ENCODE data around the gene PTPRM.

The PTPRM gene

DNA sequence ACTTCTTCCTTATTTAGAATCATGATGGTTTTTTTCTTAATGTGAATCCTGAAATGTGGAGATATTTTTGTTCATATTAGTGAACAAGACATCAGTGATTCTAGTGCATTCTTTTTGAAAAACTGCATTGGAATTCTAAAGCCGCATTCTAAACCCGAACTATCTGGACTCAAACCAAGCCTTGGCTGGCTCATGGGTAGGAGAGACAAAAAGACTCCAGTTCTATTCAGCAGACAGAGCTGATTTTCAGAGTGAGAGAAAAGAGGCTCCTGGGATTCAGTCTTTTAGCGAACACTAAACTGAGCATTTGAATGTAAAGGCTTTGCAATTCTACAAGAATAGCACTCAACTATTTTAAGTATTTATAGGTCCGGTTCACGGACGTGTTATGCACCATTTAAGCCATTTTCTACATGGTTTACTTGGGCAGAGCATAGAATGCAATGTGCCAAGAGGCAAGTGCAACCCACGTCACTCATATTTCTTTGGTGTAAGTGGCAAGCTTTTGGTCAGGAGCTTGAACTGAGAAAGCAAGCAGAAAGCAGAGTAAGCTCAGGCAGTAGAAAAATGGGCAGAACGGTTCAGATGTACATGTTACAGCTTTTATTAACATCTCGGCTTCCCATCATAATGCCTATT is 814.8 kb downstream of the PTPRM start:
- no peak overlapping the region for H3K4me3 Mint-ChIP-seq
- H3K36me3 Mint-ChIP-seq (ENCODE audit: low read depth) = no peaks in the 10 kb centered on the region
- H3K27ac Mint-ChIP-seq = no peak overlapping the region
- intact Hi-C loops (cut with micrococcal nuclease) = no loop called here
- no peaks in the 10 kb centered on the region for H3K27me3 Mint-ChIP-seq
- H3K4me1 Mint-ChIP-seq (ENCODE audit: low read depth) = no peaks in the 10 kb centered on the region
- H3K9me3 Mint-ChIP-seq = no peaks in the 10 kb centered on the region

DNA sequence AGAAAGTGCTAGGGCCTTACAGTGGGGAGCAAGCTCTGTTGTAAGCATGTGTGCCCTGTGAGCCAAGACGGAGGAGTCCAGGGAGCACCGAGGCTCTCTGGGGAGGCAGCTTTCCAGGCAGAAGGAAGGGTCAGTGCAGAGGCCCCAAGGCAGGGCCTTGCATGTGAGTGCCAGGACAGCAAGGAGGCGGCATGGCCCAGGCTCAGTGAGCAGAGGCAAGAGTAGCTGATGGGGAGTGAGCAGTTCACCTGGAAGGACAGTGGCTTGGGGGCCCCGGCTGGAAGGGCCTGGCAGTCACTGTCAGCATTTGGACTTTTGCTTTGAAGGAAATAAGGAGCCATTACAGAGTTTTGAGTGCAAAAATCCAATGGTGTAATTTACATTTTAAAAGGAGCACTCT is 818.3 kb downstream of the PTPRM start:
- no peak overlapping the region for H3K4me3 Mint-ChIP-seq
- H3K36me3 Mint-ChIP-seq (ENCODE audit: low read depth) = no peaks in the 10 kb centered on the region
- no peaks in the 10 kb centered on the region for H3K27me3 Mint-ChIP-seq
- intact Hi-C loops (cut with micrococcal nuclease) = no loop called here
- H3K9me3 Mint-ChIP-seq = no peaks in the 10 kb centered on the region
- no peak overlapping the region for H3K27ac Mint-ChIP-seq
- H3K4me1 Mint-ChIP-seq (ENCODE audit: low read depth) = no peaks in the 10 kb centered on the region

DNA sequence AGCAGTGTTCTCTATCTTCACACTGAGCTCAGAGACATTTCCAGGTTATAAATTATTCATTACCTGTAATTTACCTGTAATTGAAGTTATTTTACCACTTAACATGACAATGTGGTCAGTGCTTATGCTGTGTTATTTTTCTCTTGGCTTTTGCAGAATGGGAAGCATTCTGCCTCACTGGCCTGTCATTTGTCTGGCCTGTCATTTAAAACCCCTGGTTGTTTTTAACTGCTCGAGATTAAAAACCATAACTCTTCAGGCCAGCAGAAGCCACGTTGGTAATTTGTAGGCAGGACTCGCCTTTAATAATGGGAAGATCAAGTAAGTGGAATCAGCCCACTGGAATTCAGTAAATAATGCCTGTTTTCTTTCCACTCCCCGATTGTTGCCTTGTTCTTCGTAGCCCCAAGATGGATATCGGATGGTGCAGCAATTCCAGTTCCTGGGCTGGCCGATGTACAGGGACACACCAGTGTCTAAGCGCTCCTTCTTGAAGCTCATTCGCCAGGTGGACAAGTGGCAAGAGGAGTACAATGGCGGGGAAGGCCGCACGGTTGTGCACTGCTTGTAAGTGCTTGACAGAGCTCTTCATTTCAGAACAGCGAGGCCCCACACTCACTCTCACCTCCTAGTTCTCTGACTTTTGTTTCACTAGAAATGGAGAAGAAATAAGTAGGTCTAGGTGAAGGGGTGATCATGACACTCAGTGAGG is 819.7 kb downstream of the PTPRM start:
- H3K9me3 Mint-ChIP-seq = no peaks in the 10 kb centered on the region
- no peak overlapping the region for H3K4me3 Mint-ChIP-seq
- no peaks in the 10 kb centered on the region for H3K36me3 Mint-ChIP-seq (ENCODE audit: low read depth)
- no peak overlapping the region for H3K27ac Mint-ChIP-seq
- H3K27me3 Mint-ChIP-seq = no peaks in the 10 kb centered on the region
- intact Hi-C loops (cut with micrococcal nuclease) = no loop called here
- H3K4me1 Mint-ChIP-seq (ENCODE audit: low read depth) = no peaks in the 10 kb centered on the region

DNA sequence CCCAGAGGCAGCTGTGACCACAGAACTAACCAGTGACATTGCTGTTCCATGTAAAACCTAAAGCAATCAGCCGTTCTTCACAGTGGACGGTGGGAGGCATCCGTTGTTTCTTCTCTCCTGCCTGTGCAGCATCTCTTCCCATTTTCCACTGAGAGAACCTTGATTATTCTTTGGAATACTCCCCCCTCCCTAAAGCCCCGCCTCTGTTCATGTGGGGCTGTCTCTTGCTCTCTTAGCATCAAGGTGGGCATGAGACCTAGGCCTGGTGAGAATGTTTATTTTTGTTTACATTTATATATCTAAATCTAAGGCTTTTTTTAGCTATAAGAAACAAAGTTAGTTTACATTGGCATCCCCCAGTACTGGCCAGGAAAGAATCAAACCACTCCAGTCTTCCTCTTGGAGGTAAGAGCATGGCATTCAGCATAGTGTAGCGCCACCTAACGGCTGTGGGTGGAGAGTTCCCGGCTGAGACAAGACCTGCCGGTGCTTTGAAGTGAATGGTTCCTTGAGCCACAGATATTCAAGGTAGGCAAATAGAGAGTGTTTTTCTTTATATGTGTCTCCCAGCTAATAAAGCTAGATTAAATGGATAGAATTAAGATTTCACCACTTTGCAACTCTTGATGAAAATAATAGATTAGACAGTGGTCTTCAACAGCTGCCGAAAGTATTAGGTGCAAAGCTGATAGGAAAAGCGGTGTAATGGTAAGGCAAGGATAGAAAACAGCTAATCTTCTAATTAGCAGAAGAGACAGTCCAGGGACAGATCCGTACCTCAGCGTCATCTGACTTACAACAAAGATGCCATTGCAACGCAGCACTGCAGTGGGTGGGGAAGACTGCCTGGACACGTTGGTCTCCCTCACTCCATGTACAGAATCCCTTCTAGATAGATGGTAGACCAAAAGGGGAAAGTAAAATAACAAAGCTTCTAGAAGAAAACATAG is 822.5 kb downstream of the PTPRM start:
- Mint-ChIP-seq H3K36me3 (ENCODE audit: low read depth) (no peaks in the 10 kb centered on the region), H3K9me3 (no peaks in the 10 kb centered on the region), H3K27ac (no peak overlapping the region), H3K4me3 (no peak overlapping the region), H3K4me1 (ENCODE audit: low read depth) (no peaks in the 10 kb centered on the region), H3K27me3 (no peaks in the 10 kb centered on the region)
- intact Hi-C loops (cut with micrococcal nuclease) = no loop called here

DNA sequence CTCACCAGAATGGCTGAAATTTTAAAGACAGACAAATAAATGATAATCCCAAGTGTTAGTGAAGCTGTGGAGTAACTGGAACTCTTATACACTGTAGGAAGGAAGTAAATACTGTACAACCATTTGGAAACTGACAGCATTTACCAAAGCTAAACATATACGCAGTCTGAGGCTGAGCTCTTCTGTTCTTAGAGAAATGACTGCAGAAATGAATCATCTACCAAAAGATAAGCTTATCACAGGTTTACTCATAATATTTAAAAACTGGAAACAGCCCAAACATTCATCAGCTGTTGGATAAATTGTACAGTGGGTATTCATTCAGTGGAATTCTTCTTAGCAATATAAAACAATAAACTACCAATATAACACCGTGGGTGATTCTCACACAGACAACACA is 824.0 kb downstream of the PTPRM start:
- H3K9me3 Mint-ChIP-seq = no peaks in the 10 kb centered on the region
- H3K36me3 Mint-ChIP-seq (ENCODE audit: low read depth) = no peaks in the 10 kb centered on the region
- H3K4me1 Mint-ChIP-seq (ENCODE audit: low read depth) = no peaks in the 10 kb centered on the region
- intact Hi-C loops (cut with micrococcal nuclease) = no loop called here
- no peak overlapping the region for H3K27ac Mint-ChIP-seq
- no peaks in the 10 kb centered on the region for H3K27me3 Mint-ChIP-seq
- H3K4me3 Mint-ChIP-seq = no peak overlapping the region

DNA sequence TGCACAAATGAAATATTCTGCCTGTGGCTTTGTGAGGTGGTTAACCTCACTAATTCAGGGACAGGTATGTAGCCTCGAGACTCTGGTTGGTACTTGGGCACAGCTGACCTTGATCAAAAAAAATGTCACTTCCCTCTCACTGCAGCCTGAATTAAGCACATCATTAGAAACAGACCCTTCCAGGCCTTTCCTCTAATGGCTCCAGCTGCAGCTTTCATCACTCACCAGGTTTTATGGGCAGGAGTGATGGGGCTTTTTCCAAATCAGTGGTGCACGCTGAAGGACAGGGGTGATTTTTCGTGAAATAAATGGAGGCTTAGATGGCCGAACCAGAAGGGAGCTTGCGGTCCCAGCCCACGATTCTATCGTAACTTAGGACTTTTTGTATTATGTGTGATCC is 829.1 kb downstream of the PTPRM start:
- H3K27me3 Mint-ChIP-seq = no peaks in the 10 kb centered on the region
- H3K27ac Mint-ChIP-seq = no peak overlapping the region
- H3K9me3 Mint-ChIP-seq = no peaks in the 10 kb centered on the region
- no peak overlapping the region for H3K4me3 Mint-ChIP-seq
- intact Hi-C loops (cut with micrococcal nuclease) = no loop called here
- H3K4me1 Mint-ChIP-seq (ENCODE audit: low read depth) = no peaks in the 10 kb centered on the region
- no peaks in the 10 kb centered on the region for H3K36me3 Mint-ChIP-seq (ENCODE audit: low read depth)

DNA sequence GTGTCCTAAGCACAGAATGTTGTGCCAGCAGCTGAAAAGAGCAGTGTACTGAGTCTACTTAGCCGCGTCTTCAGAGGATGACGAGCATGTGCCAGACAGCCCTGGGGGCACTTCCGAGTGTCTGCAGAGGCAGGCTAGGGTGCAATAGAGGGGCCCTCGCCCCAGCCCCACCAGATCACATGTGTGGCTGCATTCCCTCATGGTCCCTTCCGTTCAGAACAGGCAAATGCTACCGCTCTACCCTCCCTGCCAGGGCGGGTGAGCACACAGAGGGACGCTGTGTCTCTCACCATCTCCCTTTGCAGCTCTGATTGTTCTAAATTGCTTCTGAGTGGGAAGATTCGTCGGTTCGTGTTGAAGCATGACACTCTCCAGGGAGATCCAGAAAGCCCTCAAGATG is 829.9 kb downstream of the PTPRM start:
- H3K4me1 Mint-ChIP-seq (ENCODE audit: low read depth) = no peaks in the 10 kb centered on the region
- intact Hi-C loops (cut with micrococcal nuclease) = no loop called here
- H3K9me3 Mint-ChIP-seq = no peaks in the 10 kb centered on the region
- no peaks in the 10 kb centered on the region for H3K36me3 Mint-ChIP-seq (ENCODE audit: low read depth)
- H3K27ac Mint-ChIP-seq = no peak overlapping the region
- no peaks in the 10 kb centered on the region for H3K27me3 Mint-ChIP-seq
- no peak overlapping the region for H3K4me3 Mint-ChIP-seq

DNA sequence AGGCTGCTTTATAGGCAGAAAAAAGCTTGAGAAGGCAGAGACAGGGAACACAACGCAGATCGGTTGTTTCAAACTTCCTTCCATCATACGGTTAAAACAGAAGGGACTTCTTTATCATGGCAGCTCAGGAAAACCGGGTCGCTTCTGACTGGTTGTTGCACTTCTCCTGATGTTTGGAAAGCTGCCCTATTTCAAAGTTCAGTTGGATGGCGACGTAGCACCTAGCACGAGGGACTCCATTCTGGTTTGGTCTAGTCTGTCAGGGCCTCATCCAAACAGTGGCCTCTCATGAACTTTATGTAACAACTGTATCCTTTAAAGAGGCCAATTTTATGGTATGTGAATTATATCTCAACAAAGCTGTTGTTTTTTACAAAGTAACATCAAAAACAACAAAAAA is 832.0 kb downstream of the PTPRM start:
- Mint-ChIP-seq H3K27me3 (no peaks in the 10 kb centered on the region), H3K4me1 (ENCODE audit: low read depth) (no peaks in the 10 kb centered on the region), H3K9me3 (no peaks in the 10 kb centered on the region), H3K4me3 (no peak overlapping the region), H3K27ac (no peak overlapping the region), H3K36me3 (ENCODE audit: low read depth) (no peaks in the 10 kb centered on the region)
- intact Hi-C loops (cut with micrococcal nuclease) = no loop called here

DNA sequence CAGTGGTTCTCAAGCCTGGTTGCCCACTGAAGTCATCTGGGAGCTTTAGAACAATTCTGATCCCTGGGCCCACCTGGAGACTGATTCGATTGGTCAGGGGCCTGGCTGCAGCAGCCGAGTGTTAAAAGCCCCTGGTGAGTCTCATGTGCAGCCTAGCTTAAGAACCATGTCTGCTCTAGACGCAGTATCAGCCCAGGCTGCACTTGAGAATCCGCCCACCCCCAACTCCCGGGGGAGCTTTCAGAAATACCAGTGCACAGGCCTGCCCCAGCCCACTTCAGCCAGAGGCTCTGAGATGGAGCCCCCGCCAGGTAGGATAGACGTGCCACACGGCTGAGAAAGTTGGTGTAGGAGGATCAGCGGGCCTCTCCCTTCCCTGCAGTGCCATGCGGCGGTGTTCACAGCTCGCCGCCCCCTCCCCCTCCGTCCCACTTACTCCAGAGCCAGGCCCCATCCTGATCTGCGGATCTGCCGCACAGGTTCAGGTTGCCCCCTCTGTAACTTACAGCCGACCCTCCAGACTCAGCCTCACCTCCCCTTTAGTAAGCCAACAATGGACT is 833.2 kb downstream of the PTPRM start:
- H3K27me3 Mint-ChIP-seq = no peaks in the 10 kb centered on the region
- no peaks in the 10 kb centered on the region for H3K4me1 Mint-ChIP-seq (ENCODE audit: low read depth)
- H3K36me3 Mint-ChIP-seq (ENCODE audit: low read depth) = no peaks in the 10 kb centered on the region
- no peaks in the 10 kb centered on the region for H3K9me3 Mint-ChIP-seq
- H3K27ac Mint-ChIP-seq = no peak overlapping the region
- H3K4me3 Mint-ChIP-seq = no peak overlapping the region
- intact Hi-C loops (cut with micrococcal nuclease) = no loop called here

DNA sequence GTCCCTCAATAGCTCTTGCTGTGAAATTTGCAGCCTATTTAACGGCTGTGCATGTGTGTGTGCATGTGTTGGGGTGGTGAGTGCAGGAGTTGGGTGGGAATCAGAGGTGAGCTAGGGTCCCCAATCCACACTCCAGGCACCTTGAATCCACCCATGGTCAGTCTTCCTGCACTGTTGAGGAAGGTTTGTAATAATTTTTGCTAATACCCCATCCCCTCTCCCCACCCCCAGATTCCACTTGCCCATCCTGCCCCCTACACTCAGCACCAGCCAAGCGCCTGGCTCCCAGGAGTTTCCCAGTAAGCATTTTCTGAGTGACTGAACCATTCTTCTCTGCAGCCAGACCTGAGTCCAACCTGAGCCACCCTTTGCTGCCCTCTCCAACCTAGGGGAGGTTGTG is 833.7 kb downstream of the PTPRM start:
- H3K4me1 Mint-ChIP-seq (ENCODE audit: low read depth) = no peaks in the 10 kb centered on the region
- no peaks in the 10 kb centered on the region for H3K27me3 Mint-ChIP-seq
- no peaks in the 10 kb centered on the region for H3K36me3 Mint-ChIP-seq (ENCODE audit: low read depth)
- intact Hi-C loops (cut with micrococcal nuclease) = no loop called here
- no peak overlapping the region for H3K4me3 Mint-ChIP-seq
- no peaks in the 10 kb centered on the region for H3K9me3 Mint-ChIP-seq
- H3K27ac Mint-ChIP-seq = no peak overlapping the region

DNA sequence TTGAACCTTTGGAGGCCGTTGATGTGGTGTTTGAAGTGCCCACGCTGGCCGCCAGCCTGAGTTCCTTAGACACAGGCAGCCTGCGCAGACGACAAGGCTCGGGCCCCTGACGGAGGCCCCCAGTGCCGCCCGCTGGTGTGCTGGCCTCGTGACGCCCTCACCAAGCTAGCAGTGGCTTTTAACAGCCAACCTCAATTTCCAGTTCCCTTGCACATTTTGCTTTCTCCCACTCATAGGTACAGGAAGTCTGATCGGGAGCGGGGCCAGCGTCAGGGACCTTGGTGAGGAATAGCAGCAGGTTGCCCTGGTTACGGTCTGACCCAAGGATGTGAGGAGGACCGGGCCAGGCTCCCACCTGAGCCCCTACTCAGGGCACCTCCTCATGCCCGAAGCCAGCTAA is 834.5 kb downstream of the PTPRM start:
- Mint-ChIP-seq H3K36me3 (ENCODE audit: low read depth) (no peaks in the 10 kb centered on the region), H3K27ac (no peak overlapping the region), H3K4me3 (no peak overlapping the region), H3K4me1 (ENCODE audit: low read depth) (no peaks in the 10 kb centered on the region), H3K9me3 (no peaks in the 10 kb centered on the region), H3K27me3 (no peaks in the 10 kb centered on the region)
- intact Hi-C loops (cut with micrococcal nuclease) = no loop called here

DNA sequence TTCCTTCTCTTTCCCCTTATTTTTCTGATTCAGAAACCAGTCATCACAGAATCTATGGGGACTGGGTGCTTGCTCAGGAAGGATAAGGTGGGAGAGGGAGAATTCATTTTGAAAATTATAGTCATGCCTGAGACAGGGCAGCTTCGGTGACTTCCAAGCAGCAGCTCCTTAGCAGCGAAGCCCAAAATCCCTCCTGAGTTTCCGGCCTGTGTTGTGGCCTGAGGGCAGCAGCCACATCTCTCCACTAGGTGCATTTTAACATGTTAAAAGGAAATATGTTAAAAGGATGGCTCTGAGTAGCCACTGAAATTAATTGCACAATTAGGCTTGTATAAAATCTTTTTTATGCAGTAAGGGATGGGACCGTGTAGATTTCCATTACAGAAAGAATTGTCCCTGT is 835.1 kb downstream of the PTPRM start:
- intact Hi-C loops (cut with micrococcal nuclease) = no loop called here
- Mint-ChIP-seq H3K9me3 (no peaks in the 10 kb centered on the region), H3K36me3 (ENCODE audit: low read depth) (no peaks in the 10 kb centered on the region), H3K27ac (no peak overlapping the region), H3K27me3 (no peaks in the 10 kb centered on the region), H3K4me1 (ENCODE audit: low read depth) (no peaks in the 10 kb centered on the region), H3K4me3 (no peak overlapping the region)

DNA sequence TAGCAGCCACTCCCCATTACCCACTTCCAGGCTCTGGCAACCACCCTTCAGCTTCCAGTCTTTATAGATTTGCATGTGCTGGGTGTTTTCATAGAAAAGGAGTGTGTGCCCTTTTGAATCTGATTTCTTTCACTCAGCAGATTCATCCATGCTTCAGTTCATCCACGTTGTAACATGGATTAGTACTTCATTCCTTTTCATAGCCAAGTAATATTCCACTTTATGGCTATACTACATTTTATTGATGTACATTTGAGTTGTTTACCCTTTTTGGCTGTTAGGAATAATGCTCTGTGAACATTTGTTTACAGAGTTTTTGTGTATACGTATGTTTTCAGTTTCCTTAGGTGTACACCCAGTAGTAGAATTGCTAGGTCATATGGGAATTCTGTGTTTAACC is 836.6 kb downstream of the PTPRM start:
- Mint-ChIP-seq H3K4me3 (no peak overlapping the region), H3K27me3 (no peaks in the 10 kb centered on the region), H3K4me1 (ENCODE audit: low read depth) (no peaks in the 10 kb centered on the region), H3K9me3 (no peaks in the 10 kb centered on the region), H3K27ac (no peak overlapping the region), H3K36me3 (ENCODE audit: low read depth) (no peaks in the 10 kb centered on the region)
- intact Hi-C loops (cut with micrococcal nuclease) = no loop called here
